Esophagus squamous epithelium (tissue), 4 donors: ENCODE measurements around the gene CRYL1.

Experiments used
- POLR2A ChIP-seq, 4 donors: fragments of 450-650 bp; IDR thresholded peaks; one replicate each; pipeline ENCODE4 v1.6.1; 2017; ENCODE audit warnings: antibody characterized with exemption in 4 of 4, mild to moderate bottlenecking in 4 of 4, moderate library complexity in 3 of 4
- TF ChIP-seq, protein P1 (sequence below), 6 experiments: fragments of 450-650 bp in 4 of 6; fragments of 200-600 bp in 2 of 6; sonication (generic) in 2 of 6; IDR thresholded peaks; one replicate each; pipeline ENCODE4 v1.5.1; 2016 to 2019; ENCODE audit warnings: antibody characterized with exemption in 6 of 6, mild to moderate bottlenecking in 4 of 6, moderate library complexity in 4 of 6

DNA sequence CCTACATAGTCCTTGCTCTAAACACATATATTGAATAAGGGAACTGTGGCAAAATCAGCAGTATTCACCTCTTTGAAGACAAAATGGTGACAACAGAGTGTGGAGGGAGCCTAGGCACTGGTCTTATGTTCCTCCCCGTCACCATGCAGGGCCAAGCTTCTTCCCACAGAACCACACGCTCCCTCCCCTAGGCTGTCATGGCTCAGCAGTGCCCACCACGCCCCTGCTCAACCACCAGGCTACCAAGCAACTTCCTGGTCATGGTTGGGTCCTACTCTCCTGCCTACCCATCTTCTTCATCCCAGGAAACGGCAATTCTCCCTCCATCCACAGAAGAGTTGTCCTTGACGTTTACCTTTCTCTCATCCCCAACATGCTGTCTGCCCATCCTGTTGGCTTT lies 126.1 kb downstream of the CRYL1 start:
- TF ChIP-seq, protein P1, sequence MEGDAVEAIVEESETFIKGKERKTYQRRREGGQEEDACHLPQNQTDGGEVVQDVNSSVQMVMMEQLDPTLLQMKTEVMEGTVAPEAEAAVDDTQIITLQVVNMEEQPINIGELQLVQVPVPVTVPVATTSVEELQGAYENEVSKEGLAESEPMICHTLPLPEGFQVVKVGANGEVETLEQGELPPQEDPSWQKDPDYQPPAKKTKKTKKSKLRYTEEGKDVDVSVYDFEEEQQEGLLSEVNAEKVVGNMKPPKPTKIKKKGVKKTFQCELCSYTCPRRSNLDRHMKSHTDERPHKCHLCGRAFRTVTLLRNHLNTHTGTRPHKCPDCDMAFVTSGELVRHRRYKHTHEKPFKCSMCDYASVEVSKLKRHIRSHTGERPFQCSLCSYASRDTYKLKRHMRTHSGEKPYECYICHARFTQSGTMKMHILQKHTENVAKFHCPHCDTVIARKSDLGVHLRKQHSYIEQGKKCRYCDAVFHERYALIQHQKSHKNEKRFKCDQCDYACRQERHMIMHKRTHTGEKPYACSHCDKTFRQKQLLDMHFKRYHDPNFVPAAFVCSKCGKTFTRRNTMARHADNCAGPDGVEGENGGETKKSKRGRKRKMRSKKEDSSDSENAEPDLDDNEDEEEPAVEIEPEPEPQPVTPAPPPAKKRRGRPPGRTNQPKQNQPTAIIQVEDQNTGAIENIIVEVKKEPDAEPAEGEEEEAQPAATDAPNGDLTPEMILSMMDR (IDR thresholded peaks at IDR 0.05), result no peak
- no peak for TF ChIP-seq POLR2A (IDR thresholded peaks at IDR 0.05)
